ENCODE measurements around the gene PCCA.

Gene PCCA

DNA sequence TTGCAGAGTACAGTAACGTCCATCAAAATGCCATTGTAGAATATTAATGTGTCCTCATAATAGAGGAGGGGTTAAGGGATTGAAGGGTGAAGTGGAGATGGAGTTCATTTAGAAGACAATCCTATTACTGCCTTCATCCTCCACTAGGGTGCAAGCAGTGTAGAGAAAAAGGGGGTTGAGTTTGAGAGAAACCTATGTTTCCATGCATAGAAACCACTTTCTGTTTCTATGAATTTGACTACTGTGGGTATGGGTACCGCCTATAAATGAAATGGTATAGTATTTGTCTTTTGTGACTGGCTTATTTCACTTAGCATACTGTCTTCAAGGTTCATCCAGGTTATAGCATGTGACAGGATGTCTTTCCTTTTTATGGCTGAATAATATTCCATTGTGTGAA is 343.7 kb downstream of the PCCA start:
- DNase-seq (ENCODE audit: low read depth in 2 of 2), result no peak

DNA sequence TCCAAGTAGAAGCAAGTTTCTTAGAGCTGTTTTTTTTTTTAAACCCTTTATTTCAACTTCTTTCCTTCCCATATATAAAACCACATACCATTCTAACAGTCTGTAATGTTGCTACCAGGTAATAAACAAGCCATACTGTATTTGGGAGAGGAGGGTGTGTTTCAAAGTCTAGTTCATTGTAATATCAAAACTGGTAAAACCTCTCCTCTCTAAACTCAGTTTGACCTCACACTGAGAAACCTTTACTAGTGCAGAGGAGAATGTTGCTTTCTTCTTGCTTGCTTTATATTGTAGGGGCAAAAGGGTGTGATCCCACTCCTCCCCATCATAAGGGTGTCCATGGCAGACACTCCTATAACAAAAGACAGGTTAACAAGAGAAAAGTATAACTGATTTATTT is 344.6 kb downstream of the PCCA start:
- DNase-seq (ENCODE audit: low read depth in 2 of 2), result no peak

DNA sequence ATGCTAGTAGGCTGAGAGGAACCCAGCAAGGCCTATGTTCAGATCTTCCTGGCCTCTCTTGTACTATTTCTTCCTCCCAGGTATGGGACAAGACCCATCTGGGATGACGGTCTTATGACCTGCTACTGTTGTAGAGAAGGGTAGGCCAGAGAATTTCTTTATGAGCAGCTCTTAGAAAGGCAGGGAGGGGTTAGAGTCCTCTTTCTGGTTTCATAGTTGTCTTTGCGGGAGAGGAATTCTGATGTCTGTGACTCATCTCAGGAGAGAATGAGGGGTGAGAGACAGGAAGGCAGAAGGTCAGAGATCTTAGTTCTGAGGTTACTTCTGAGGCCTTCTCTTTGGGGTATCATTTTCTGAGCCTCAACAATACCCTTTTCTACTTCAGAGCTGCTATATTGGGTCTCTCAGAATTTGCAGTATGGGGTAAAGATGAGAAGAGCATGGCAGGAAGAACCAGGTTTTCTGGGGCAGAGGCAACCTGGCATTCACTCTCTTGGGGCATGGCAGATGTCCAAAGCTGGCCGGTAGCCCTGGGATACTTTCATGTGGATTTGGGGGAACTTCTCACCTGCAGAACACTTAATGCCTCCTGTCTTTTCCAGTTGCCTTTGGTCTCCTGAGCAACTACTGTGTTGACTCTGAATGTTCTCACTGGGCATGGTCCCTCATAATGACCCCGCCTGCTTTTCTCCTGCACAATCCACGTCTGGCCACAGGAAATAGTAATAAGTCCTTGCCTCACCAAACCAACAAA is 345.3 kb downstream of the PCCA start:
- no peak for DNase-seq (ENCODE audit: low read depth in 2 of 2)

DNA sequence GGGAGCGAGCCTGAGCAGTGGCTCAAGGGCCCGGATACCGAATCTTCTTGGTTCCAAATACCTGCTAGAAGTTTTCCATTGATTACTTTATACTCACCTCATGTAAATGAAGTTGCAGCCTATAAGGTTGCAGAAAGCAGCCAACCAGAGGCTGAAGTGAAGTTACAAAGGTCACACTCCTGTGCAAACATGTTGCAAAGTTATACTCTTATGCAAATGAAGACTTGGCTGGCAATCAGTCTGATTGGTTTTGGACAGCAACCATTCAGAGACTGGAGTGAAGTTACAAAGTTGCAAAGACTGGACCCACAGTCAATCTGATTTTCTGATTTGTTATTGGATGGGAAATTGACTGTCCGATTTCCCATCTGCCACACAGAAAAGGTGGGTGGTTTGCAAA is 347.2 kb downstream of the PCCA start:
- no peak for DNase-seq (ENCODE audit: low read depth in 2 of 2)

DNA sequence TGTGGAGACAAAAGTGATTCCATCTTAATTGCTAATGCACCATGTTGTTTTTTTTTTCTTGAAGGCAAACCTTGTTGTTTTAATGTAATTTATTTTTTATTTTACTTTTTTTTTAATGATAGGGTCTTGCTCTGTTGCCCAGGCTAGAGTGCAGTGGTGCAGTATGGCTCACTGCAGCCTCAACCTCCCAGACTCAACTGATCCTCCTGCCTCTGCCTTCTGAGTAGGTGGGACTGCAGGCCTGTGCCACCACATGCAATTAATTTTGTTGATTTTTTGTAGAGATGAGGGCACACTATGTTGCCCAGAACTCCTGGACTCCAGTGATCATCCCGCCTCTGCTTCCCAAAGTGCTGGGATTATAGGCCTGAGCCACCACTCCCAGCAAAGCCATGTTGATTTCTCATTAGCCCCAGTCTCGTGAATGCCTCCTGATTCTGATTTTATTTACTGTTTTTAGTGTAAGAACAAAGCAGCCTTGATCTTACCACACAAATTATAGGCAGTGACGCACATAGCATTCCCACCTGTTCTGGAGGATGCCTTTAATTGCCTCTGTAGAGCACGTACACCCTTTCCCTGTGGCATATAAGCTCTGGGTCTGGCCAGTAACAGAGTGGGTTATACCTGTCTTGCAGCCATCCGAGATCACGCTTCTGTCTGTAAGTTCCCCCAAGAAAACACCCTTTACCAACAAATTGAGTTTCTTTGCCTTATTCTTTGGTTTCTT is 349.3 kb downstream of the PCCA start:
- DNase-seq (ENCODE audit: low read depth in 2 of 2), result no peak

DNA sequence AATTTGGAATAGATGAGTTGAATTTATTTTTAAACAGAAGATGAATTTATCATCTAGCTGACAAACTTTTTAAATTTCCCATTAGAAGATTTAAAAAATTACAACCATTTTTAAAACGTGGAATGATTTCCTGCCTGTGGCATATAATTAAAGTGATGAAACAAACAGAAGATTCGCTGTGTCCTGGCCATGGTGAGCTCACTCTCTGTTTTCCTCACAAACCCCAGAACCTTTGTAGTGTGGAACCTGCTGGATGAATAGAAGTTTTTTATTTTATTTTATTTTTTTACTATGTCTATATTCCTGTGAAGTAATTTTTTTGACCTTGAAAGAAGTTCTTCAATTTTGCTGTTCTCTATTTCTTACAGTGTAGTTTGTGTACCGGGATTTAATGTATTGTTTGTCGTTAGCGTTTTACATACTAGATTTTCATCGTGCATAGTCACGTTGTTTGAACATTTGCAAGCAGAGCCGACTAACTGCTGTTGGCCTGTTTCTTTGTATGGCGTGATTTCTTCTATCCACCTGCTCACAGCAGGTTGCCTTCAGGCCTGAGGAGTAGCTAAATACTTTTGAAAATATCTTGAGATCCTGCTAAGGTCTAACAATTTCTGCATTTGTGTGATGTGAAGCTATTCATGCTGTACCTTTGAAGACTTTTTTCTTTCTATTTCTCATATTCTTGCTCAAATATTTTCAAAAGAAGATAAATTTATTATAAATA is 350.5 kb downstream of the PCCA start:
- no peak for DNase-seq (ENCODE audit: low read depth in 2 of 2)

DNA sequence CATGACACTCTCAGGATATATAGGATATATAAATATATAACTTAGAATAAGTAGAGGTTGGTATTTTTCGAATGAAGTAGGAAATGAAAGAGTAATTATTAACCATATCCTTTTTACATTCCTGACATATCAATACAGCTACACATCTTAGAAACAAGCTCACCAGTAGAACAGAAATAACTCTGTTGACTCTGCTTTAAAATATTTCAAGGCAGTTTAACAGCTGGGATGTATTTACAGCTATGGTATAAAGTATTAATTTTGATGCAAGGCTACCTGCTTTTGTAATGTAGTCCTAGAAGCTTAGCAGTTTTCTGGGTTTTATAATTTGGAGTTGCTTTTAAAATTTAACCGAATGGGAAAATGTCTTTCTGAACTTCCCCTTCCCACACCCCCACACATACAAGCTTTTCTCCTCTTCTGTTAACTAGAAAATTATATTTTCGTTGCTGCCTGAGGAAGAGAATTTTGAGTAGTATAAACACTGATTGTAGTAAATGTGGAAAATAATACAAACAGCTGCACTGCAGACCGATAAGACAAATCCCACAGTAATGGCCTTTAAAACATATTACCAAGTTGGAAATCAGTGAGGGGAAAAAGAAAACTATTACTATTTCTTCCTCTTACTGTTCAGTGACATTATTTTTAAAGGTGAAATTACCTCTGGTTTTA is 352.0 kb downstream of the PCCA start:
- no peak for DNase-seq (ENCODE audit: low read depth in 2 of 2)

DNA sequence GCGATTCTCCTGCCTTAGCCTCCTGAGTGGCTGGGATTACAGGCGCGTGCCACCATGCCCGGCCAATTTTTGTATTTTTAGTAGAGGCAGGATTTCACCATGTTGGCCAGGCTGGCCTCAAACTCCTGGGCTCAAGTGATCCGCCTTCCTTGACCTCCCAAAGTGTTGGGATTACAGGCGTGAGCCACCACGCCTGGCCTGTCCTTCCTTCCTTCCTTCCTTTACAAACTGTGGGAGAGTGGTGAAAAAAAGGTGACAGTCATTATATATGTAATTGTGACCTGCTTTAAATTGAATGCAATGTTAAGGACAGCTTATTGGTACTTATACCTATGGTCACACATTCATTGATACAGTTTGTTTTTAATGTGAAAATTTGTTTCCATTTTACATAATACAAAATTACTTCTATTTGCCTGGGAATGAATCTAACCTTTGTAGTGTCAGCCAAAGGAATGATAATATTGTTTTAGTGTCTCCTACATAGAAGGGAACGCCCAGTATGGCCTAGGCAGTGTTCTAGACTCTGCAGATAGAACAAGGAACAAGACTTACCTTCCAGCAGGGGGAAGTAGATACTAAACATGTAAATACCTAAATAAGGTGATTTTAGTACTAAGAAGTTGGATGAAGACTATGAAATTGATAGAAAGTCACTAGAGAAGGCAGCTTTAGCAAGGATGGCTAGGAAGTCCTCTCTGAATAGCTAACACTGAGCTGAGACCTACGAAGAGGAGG is 353.4 kb downstream of the PCCA start:
- no peak for DNase-seq (ENCODE audit: low read depth in 2 of 2)

DNA sequence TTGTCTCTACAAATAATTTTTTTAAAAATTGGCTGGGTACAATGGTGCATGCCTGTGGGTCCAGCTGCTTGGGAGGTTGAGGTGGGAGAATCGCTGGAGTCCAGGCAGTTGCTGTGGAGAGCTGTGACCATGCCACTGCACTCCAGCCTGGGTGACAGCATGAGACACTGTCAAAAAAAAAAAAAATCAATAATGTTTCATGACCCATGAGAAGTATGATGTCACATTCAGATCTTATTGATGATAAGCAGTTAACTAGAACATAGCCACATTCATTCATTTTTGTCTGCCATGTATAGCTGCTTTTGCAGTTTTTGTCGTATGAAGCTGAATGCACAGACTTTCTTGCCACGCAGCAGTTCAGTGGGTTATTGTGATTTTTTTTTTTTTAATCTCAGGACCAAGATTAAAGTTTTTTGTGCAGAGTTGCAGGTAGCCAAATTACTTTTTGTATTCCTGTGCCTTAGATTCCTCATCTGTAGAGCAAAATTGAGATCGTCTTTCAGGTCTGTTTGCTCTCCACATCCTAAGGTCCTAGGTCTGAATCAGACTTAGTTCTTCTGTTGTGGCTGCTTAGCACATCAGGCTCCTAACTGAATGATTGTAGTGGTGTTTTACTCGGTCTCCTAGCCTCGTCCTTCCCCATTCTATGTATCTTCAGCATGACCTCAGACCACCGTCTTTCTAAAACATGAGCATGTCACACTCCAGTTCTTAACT is 354.5 kb downstream of the PCCA start:
- DNase-seq (ENCODE audit: low read depth in 2 of 2), result no peak

DNA sequence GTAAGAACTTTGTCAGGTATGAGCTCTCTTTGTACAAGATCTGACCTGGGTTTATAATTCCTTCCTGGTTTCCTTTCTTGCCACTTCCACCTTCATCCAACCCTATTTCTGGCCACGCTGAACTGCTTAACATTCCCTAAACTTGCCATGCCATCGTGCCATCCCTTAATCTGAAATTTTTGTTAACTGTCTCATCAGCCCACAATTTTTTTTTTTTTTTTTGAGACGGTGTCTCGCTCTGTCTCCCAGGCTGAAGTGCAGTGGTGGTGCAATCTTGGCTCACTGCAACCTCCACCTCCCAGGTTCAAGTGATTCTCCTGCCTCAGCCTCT is 355.1 kb downstream of the PCCA start:
- DNase-seq (ENCODE audit: low read depth in 2 of 2), result no peak

DNA sequence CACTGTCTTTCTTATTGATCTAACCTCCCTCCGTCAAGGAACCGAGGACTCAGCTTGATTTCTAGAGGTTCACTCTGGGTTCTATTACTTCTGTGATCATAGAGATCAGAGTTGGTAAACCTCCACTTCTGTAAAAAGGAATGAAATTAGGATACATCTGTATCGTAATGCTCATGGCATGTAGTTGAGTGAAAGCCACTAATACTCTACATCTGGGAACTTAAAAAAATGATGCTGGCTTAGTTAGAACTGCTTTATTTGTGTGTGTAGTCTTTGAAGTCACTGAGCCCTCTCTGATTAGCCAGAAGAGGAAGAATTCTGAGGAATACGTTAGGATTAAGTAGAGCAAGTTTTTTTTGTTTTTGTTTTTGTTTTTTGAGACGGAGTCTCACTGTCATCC is 358.9 kb downstream of the PCCA start:
- no peak for DNase-seq (ENCODE audit: low read depth in 2 of 2)

DNA sequence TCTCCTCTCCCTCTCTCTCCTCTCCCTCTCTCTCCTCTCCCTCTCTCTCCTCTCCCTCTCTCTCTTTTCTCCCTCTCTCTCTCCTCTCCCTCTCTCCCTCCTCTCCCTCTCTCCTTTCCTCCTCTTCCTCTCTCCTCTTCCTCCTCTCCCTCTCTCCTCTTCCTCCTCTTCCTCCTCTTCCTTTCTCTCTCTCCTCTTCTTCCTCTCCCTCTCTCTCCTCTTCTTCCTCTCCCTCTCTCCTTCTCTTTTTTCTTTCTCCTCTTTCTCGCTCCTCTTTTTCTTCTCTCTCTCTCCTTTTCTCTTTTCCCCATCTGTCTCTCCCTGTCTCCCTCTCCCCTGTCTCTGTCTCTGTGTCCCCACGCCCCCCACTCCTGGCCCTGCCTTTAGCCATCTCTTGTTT is 363.0 kb downstream of the PCCA start:
- DNase-seq (ENCODE audit: low read depth in 2 of 2), result no peak

DNA sequence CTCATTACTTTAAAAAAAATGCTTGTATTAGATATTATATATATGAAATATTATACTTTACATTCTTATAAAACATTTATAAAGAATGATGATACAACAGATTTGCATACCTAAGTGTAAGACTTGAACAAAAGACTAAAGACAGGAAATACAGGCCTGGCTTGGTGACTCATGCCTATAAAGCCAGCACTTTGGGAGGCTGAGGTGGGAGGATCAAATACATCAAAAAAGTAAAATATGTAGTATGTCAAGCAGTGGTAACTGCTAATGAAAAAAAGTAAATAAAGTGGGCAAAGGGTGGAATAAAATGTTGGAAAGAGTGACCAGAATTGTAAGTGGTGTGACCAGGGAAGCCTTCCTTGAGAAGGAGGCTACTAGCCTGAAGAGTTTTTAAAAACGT is 366.0 kb downstream of the PCCA start:
- DNase-seq (ENCODE audit: low read depth in 2 of 2), result no peak

DNA sequence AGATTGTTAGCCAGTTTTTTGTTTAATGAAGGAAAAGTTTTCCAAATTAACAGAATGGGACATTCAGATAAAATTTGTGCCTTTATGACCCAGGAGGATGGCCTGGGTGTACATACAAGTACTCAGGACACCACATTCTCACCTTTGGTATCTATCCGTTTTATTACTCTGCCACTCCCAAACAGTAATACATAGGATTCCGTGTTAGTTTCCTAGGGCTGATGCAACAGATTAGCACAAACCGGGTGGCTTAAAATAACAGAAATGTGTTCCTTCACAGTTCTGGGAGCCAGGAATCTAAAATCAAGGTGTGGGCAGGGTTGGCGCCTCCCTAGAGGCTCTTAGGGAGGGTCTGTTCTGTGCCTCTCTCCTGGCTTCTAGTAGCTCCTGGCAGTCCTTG is 369.8 kb downstream of the PCCA start:
- DNase-seq (ENCODE audit: low read depth in 2 of 2), result no peak

DNA sequence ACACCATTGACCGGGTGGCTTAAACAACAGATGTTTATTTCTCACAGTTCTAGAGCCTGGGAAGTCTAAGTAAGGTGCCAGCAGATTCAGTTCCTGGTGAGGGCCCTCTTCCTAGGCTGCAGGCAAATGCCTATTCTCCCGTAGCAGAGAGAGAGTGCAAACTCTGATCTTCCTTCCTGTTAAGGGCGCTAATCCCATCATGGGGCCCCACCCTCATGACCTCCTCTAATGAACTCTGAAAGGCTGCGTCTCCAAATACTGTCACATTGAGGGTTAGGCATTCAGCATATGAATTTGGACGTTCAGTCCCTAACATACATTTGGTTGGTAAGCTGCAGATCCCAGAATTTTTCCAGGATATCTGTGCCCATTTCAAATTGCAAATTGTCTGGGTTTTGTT is 370.9 kb downstream of the PCCA start:
- no peak for DNase-seq (ENCODE audit: low read depth in 2 of 2)

DNA sequence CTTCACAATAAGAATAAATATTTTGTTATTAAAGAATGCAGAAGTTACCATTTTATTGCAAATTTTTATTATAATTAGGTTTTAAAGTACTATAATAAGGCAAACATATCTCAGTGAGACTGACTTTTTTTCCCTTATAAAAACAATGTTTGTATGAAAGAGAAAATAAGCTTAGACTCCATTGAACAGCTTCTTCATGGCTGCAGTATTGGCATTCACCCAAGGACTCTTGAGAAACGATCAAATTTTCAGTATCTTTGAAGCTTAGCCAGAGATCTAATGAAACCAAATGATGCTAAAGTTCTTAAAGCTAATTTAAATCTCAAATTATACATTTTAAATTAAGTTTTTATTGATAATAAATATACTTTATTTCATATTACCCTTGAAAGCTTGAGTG is 371.4 kb downstream of the PCCA start:
- no peak for DNase-seq (ENCODE audit: low read depth in 2 of 2)

DNA sequence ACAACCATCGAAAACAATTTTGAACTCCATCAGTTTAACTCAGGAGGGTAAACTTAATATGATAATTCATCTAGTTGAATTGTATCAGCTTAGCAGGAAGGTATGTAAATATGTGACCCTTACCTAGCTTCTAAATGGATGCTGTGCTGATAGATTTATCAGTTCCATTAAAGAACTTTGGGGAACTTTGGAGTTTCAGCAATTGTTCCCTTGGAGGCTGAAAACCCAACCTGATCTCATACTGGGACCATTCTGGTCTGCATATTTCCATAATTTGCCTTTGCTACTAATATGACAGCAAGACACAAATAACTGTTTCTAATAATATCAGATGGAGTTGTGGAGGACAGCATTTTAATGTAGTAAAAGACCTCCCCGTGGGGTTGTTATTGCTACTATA is 371.9 kb downstream of the PCCA start:
- no peak for DNase-seq (ENCODE audit: low read depth in 2 of 2)

DNA sequence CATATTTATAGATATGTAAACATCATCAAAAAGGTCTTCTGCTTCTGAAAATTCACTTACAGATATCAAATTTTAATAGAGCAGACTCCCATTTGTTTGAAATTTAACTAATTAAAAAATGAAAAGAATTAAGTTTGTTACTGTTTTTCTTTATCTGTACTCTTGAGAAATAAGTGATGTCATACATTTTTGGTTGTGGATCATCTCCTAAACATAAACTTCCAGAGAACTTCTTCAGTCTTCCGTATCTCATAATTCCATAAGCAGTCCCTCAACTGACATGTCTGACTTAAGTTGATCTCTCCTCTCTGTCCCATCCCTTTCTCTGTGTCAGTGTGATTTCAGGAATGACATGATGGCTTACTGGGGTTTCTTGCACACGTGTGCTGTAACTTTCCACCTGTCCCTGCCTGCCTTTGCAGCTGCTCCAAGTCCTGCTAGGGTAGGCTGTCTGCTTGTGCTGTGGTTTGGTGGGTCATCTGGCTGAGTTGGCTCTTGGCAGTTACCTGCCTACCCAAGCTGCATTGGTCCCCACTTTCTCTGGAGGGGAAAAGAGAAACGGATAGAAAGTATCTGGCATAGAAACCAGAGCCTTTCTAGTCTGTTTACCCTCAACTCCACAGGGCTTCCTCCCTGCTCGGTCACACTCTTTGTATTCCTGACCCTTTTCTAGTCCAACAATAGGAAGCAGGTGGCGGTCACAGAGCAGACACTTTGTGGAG is 372.6 kb downstream of the PCCA start:
- DNase-seq (ENCODE audit: low read depth in 2 of 2), result no peak

DNA sequence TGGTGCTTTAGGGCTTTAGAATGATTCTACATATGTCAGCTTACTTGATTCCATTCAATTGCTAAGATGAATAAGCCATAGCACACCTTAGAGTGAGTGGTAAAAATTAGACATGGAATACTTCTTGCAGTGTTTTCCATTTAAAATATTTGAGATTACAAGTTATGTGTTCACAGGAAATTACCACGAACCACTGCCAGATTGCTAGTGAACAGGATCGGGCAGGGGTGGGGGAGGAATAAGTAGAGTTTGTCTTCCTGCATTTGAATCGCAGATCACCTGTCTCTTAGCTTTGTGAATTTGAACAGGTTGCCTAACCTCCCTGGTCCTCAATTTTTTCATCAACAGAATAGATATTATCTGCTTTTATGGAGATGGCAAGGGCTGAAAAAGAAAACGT is 375.1 kb downstream of the PCCA start:
- DNase-seq (ENCODE audit: low read depth in 2 of 2), result no peak

DNA sequence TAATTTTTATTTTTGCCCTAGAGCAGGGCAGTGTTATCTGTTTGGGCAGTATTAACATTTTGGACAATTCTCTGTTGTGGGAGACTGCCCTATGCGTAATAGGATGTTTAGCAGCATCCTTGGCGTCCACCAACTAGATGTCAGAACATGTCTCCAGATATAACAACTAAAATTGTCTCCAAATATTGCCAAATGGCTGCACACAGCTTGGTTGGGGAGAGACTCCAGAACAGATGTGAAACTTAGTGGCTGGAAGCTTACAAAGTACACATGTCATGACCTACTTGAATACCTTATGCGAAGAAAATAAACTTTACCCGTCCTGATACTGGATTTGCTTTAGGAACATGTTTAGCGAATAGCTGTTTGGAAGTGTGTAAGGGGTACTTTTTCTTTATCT is 376.7 kb downstream of the PCCA start:
- DNase-seq (ENCODE audit: low read depth in 2 of 2), result no peak

Measured in stimulated activated CD8-positive, alpha-beta memory T cell treated with anti-CD3 and anti-CD28 coated beads, Interleukin-15, amount 100 ng/mL, for 4 hours (primary cell).